ENCODE measurements around the gene ENTPD6.

DNA sequence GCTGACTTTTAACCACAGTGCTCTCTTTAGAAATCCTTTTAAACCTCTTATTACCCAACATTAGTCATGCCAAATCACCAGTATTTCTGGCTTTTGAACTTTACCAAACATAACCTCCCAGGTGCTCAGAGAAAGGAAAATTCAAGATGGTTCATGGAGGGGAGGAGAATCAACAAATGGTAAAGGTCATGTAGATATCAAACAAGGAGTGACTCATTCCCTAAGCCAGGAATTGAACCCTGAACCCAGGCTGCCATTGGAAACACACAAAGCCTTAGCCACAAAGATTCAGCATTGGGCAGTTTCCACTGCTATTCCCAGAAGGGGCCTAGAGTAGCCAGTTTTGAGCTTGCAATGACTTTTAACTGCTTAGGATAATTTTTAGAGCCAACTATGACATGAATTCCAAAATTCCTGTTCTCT is 21.6 kb upstream of the ENTPD6 start:
- TF ChIP-seq POLR2AphosphoS5 (IDR thresholded peaks at IDR 0.05) = no peak
- TF ChIP-seq, protein P1, sequence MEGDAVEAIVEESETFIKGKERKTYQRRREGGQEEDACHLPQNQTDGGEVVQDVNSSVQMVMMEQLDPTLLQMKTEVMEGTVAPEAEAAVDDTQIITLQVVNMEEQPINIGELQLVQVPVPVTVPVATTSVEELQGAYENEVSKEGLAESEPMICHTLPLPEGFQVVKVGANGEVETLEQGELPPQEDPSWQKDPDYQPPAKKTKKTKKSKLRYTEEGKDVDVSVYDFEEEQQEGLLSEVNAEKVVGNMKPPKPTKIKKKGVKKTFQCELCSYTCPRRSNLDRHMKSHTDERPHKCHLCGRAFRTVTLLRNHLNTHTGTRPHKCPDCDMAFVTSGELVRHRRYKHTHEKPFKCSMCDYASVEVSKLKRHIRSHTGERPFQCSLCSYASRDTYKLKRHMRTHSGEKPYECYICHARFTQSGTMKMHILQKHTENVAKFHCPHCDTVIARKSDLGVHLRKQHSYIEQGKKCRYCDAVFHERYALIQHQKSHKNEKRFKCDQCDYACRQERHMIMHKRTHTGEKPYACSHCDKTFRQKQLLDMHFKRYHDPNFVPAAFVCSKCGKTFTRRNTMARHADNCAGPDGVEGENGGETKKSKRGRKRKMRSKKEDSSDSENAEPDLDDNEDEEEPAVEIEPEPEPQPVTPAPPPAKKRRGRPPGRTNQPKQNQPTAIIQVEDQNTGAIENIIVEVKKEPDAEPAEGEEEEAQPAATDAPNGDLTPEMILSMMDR (IDR thresholded peaks at IDR 0.05) = no peak

All from prostate gland (tissue), 2 donors.